ENCODE data around the gene APP.

Gene APP

GRCh38 chr21:26164311-26164710 lies 6.3 kb downstream of the APP start:
- no peaks in the 10 kb centered on the region for H3K9me3 ChIP-seq (ENCODE audit: control insufficient read depth in 2 of 2, low read length in 2 of 2)
- H3K27ac ChIP-seq (ENCODE audit: low read length): no peak overlapping the region
- H3K27me3 ChIP-seq (ENCODE audit: control insufficient read depth in 1 of 2, insufficient read depth in 2 of 2, low read length in 2 of 2): no peaks in the 10 kb centered on the region
- H3K4me1 ChIP-seq (ENCODE audit: control insufficient read depth, insufficient read depth, low read length): peaks cover 14% of the 10 kb centered on the region
- no peak overlapping the region for H3K9ac ChIP-seq (ENCODE audit: low read length in 2 of 2)
- no peak overlapping the region for H3K4me3 ChIP-seq (ENCODE audit: low read length in 2 of 2)
- no peaks in the 10 kb centered on the region for H3K36me3 ChIP-seq (ENCODE audit: control insufficient read depth in 2 of 2, insufficient read depth in 2 of 2, low read length in 2 of 2)

- no peak overlapping the region for H3K9ac ChIP-seq (ENCODE audit: low read length in 2 of 2)
Measured at GRCh38 chr21:26162081-26162480, 8.5 kb downstream of the APP start.

DNA sequence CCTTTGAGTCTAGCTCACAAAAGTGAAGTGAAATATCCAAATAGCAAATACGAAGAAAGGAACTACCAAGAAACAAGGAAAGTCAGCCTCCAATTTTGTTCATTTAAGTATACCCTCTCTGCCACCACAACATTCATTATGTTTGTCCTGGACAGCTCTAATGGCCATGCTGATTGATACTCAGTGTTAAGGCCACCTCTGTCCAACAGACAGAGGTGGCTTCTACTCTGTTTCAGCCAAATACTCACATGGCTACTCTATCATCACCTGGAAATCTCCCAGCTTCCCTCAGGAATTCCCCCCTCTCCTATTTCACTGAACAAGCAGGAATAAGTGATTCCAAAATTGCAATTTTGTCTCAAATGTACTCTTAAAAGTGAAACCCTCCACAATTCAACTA lies 10.7 kb downstream of the APP start:
- Histone ChIP-seq H3K36me3 (ENCODE audit: control insufficient read depth in 2 of 2, insufficient read depth in 2 of 2, low read length in 2 of 2) (no peaks in the 10 kb centered on the region), H3K27ac (ENCODE audit: low read length) (no peak overlapping the region), H3K4me1 (ENCODE audit: control insufficient read depth, insufficient read depth, low read length) (no peaks in the 10 kb centered on the region), H3K27me3 (ENCODE audit: control insufficient read depth in 1 of 2, insufficient read depth in 2 of 2, low read length in 2 of 2) (no peaks in the 10 kb centered on the region), H3K9me3 (ENCODE audit: control insufficient read depth in 2 of 2, low read length in 2 of 2) (no peaks in the 10 kb centered on the region), H3K4me3 (ENCODE audit: low read length in 2 of 2) (no peak overlapping the region), H3K9ac (ENCODE audit: low read length in 2 of 2) (no peak overlapping the region)

More at GRCh38 chr21:26162081-26162480, 8.5 kb downstream of the APP start:
- no peaks in the 10 kb centered on the region for H3K27me3 ChIP-seq (ENCODE audit: control insufficient read depth in 1 of 2, insufficient read depth in 2 of 2, low read length in 2 of 2)
- H3K4me3 ChIP-seq (ENCODE audit: low read length in 2 of 2): no peak overlapping the region
- H3K27ac ChIP-seq (ENCODE audit: low read length): no peak overlapping the region
- H3K36me3 ChIP-seq (ENCODE audit: control insufficient read depth in 2 of 2, insufficient read depth in 2 of 2, low read length in 2 of 2): no peaks in the 10 kb centered on the region
- H3K4me1 ChIP-seq (ENCODE audit: control insufficient read depth, insufficient read depth, low read length): peaks cover 3% of the 10 kb centered on the region
- H3K9me3 ChIP-seq (ENCODE audit: control insufficient read depth in 2 of 2, low read length in 2 of 2): no peaks in the 10 kb centered on the region

- Histone ChIP-seq H3K36me3 (ENCODE audit: control insufficient read depth in 2 of 2, insufficient read depth in 2 of 2, low read length in 2 of 2) (no peaks in the 10 kb centered on the region), H3K9ac (ENCODE audit: low read length in 2 of 2) (no peak overlapping the region), H3K4me3 (ENCODE audit: low read length in 2 of 2) (no peak overlapping the region), H3K9me3 (ENCODE audit: control insufficient read depth in 2 of 2, low read length in 2 of 2) (no peaks in the 10 kb centered on the region), H3K27me3 (ENCODE audit: control insufficient read depth in 1 of 2, insufficient read depth in 2 of 2, low read length in 2 of 2) (no peaks in the 10 kb centered on the region), H3K4me1 (ENCODE audit: control insufficient read depth, insufficient read depth, low read length) (peaks cover 5% of the 10 kb centered on the region), H3K27ac (ENCODE audit: low read length) (no peak overlapping the region)
Measured at GRCh38 chr21:26157801-26158200, 12.8 kb downstream of the APP start.

- no peak overlapping the region for H3K27ac ChIP-seq (ENCODE audit: low read length)
- no peaks in the 10 kb centered on the region for H3K36me3 ChIP-seq (ENCODE audit: control insufficient read depth in 2 of 2, insufficient read depth in 2 of 2, low read length in 2 of 2)
- H3K4me1 ChIP-seq (ENCODE audit: control insufficient read depth, insufficient read depth, low read length): peaks cover 5% of the 10 kb centered on the region
Measured at GRCh38 chr21:26154753-26155152, 15.8 kb downstream of the APP start.

DNA sequence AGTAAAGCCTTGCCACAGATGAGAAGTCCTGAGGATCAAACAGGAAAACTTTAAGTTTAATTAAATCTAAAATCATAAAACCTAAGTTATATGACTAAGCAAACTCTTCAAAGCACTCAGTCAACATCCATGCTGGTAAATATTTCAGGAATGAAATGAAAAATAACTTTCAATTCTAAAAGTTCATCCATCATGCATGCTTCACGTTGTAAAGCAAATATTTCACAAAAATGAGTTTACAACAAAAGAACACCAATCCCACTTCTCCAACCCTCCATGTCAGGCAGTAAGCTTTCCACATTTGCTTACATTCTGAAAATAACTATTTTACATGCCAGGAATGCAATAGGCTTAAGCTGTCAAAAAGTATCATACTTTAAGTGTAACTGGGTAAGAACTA lies 16.8 kb downstream of the APP start:
- Histone ChIP-seq H3K9me3 (ENCODE audit: control insufficient read depth in 2 of 2, low read length in 2 of 2) (no peaks in the 10 kb centered on the region), H3K4me1 (ENCODE audit: control insufficient read depth, insufficient read depth, low read length) (peaks cover 5% of the 10 kb centered on the region), H3K27ac (ENCODE audit: low read length) (no peak overlapping the region)

More at GRCh38 chr21:26154753-26155152, 15.8 kb downstream of the APP start:
- no peak overlapping the region for H3K4me3 ChIP-seq (ENCODE audit: low read length in 2 of 2)
- H3K27me3 ChIP-seq (ENCODE audit: control insufficient read depth in 1 of 2, insufficient read depth in 2 of 2, low read length in 2 of 2): no peaks in the 10 kb centered on the region
- H3K9ac ChIP-seq (ENCODE audit: low read length in 2 of 2): no peak overlapping the region
- H3K9me3 ChIP-seq (ENCODE audit: control insufficient read depth in 2 of 2, low read length in 2 of 2): no peaks in the 10 kb centered on the region

DNA sequence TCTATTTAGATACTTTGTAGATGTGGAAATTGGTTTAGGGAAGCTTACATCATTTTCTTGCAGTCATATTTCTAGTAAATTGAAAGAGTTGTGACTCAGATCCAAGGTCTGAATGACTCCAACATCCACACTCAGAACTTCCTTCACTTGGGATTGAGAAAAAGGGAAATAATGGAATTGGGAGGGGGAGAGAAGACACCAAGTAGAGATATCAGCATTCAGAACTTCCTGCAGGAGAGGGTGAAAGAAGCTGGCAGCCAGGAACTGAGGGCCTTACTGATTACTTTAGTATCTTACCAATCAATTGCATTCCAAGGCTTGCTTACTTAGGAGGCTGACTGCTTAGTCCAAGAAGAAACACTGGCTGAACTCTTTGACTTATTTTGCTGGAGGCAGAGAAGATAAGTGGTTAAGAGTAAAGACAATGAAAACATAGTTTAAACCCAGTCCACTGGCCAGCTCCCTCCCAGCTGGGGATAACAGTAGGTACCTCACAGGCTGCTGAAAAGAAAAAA lies 21.7 kb downstream of the APP start:
- H3K27me3 ChIP-seq (ENCODE audit: control insufficient read depth in 1 of 2, insufficient read depth in 2 of 2, low read length in 2 of 2): no peaks in the 10 kb centered on the region
- no peak overlapping the region for H3K9ac ChIP-seq (ENCODE audit: low read length in 2 of 2)
- no peaks in the 10 kb centered on the region for H3K36me3 ChIP-seq (ENCODE audit: control insufficient read depth in 2 of 2, insufficient read depth in 2 of 2, low read length in 2 of 2)
- no peaks in the 10 kb centered on the region for H3K4me1 ChIP-seq (ENCODE audit: control insufficient read depth, insufficient read depth, low read length)
- no peak overlapping the region for H3K27ac ChIP-seq (ENCODE audit: low read length)
- no peaks in the 10 kb centered on the region for H3K9me3 ChIP-seq (ENCODE audit: control insufficient read depth in 2 of 2, low read length in 2 of 2)
- no peak overlapping the region for H3K4me3 ChIP-seq (ENCODE audit: low read length in 2 of 2)

More for the DNA sequence above, 16.8 kb downstream of the APP start:
- no peaks in the 10 kb centered on the region for H3K36me3 ChIP-seq (ENCODE audit: control insufficient read depth in 2 of 2, insufficient read depth in 2 of 2, low read length in 2 of 2)
- H3K27me3 ChIP-seq (ENCODE audit: control insufficient read depth in 1 of 2, insufficient read depth in 2 of 2, low read length in 2 of 2): no peaks in the 10 kb centered on the region
- no peak overlapping the region for H3K9ac ChIP-seq (ENCODE audit: low read length in 2 of 2)
- no peak overlapping the region for H3K4me3 ChIP-seq (ENCODE audit: low read length in 2 of 2)

DNA sequence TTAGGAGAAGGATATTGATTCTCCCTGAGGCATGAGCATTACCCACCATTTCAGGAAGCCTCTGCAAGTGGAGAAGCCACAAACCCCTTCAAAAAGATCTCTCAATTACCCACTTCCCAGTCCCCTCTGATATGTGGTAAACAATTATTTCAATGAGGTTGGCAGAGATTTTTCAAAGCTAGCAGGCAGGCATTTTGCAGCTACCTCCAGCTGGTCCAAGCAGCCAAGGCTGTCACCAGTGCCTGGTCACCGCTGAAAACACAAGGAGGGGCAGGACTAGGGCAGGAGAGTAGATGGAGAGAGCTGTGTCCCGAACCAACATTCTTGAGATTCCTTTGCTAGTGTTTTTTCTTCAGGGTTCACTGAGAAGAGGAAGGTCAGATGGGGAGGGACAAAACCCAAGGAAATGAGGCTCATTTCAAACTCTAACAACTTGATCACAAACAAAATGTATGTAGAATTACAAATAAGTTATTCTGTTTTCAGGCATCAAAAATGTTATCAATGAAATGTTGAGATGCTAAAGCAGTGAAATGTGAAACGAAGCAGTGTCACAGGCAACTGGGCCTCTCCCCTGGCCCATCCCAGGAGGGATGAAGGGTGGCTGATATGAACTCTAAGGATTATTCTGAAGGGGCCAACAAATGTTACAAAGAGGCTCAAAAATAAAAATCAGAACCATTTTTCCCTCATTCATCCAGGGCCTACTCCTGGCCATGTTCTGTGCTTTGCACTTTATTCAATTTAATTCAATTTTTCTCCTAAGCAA lies 22.3 kb downstream of the APP start:
- no peaks in the 10 kb centered on the region for H3K36me3 ChIP-seq (ENCODE audit: control insufficient read depth in 2 of 2, insufficient read depth in 2 of 2, low read length in 2 of 2)
- H3K4me1 ChIP-seq (ENCODE audit: control insufficient read depth, insufficient read depth, low read length): no peaks in the 10 kb centered on the region
- no peak overlapping the region for H3K4me3 ChIP-seq (ENCODE audit: low read length in 2 of 2)
- H3K27me3 ChIP-seq (ENCODE audit: control insufficient read depth in 1 of 2, insufficient read depth in 2 of 2, low read length in 2 of 2): no peaks in the 10 kb centered on the region
- no peak overlapping the region for H3K9ac ChIP-seq (ENCODE audit: low read length in 2 of 2)
- H3K9me3 ChIP-seq (ENCODE audit: control insufficient read depth in 2 of 2, low read length in 2 of 2): no peaks in the 10 kb centered on the region
- no peak overlapping the region for H3K27ac ChIP-seq (ENCODE audit: low read length)

GRCh38 chr21:26147535-26147934 lies 23.0 kb downstream of the APP start:
- H3K9ac ChIP-seq (ENCODE audit: low read length in 2 of 2): no peak overlapping the region

GRCh38 chr21:26146681-26147080 lies 23.9 kb downstream of the APP start:
- H3K9me3 ChIP-seq (ENCODE audit: control insufficient read depth in 2 of 2, low read length in 2 of 2): no peaks in the 10 kb centered on the region

More at GRCh38 chr21:26147535-26147934, 23.0 kb downstream of the APP start:
- H3K4me3 ChIP-seq (ENCODE audit: low read length in 2 of 2): no peak overlapping the region
- H3K36me3 ChIP-seq (ENCODE audit: control insufficient read depth in 2 of 2, insufficient read depth in 2 of 2, low read length in 2 of 2): no peaks in the 10 kb centered on the region
- no peaks in the 10 kb centered on the region for H3K9me3 ChIP-seq (ENCODE audit: control insufficient read depth in 2 of 2, low read length in 2 of 2)
- H3K27me3 ChIP-seq (ENCODE audit: control insufficient read depth in 1 of 2, insufficient read depth in 2 of 2, low read length in 2 of 2): no peaks in the 10 kb centered on the region
- H3K27ac ChIP-seq (ENCODE audit: low read length): no peak overlapping the region
- no peaks in the 10 kb centered on the region for H3K4me1 ChIP-seq (ENCODE audit: control insufficient read depth, insufficient read depth, low read length)

GRCh38 chr21:26144031-26144430 lies 26.5 kb downstream of the APP start:
- H3K36me3 ChIP-seq (ENCODE audit: control insufficient read depth in 2 of 2, insufficient read depth in 2 of 2, low read length in 2 of 2): no peaks in the 10 kb centered on the region
- H3K9ac ChIP-seq (ENCODE audit: low read length in 2 of 2): no peak overlapping the region
- peaks cover 5% of the 10 kb centered on the region for H3K4me1 ChIP-seq (ENCODE audit: control insufficient read depth, insufficient read depth, low read length)
- no peaks in the 10 kb centered on the region for H3K9me3 ChIP-seq (ENCODE audit: control insufficient read depth in 2 of 2, low read length in 2 of 2)
- no peak overlapping the region for H3K4me3 ChIP-seq (ENCODE audit: low read length in 2 of 2)
- H3K27me3 ChIP-seq (ENCODE audit: control insufficient read depth in 1 of 2, insufficient read depth in 2 of 2, low read length in 2 of 2): no peaks in the 10 kb centered on the region
- no peak overlapping the region for H3K27ac ChIP-seq (ENCODE audit: low read length)

More at GRCh38 chr21:26146681-26147080, 23.9 kb downstream of the APP start:
- H3K4me3 ChIP-seq (ENCODE audit: low read length in 2 of 2): no peak overlapping the region
- H3K27ac ChIP-seq (ENCODE audit: low read length): no peak overlapping the region
- H3K36me3 ChIP-seq (ENCODE audit: control insufficient read depth in 2 of 2, insufficient read depth in 2 of 2, low read length in 2 of 2): no peaks in the 10 kb centered on the region
- no peaks in the 10 kb centered on the region for H3K4me1 ChIP-seq (ENCODE audit: control insufficient read depth, insufficient read depth, low read length)
- no peaks in the 10 kb centered on the region for H3K27me3 ChIP-seq (ENCODE audit: control insufficient read depth in 1 of 2, insufficient read depth in 2 of 2, low read length in 2 of 2)
- H3K9ac ChIP-seq (ENCODE audit: low read length in 2 of 2): no peak overlapping the region
